GM23338 (cell line): ENCODE data around the gene ANP32A. TPM values are rescaled to one million over a fixed set of nuclear protein-coding genes. Genes with fewer than 3 reads are reported as not detected.

Source experiments
- ATAC-seq: fragments of 200-7000 bp; cut with Tn5 transposase; 3 replicates; pipeline ENCODE4 v1.9.1; 2020
- DNase-seq: peaks from one replicate; pipeline ENCODE4 v3.0.0-alpha.2; 2015; ENCODE audit warnings: low spot score
- H2AFZ ChIP-seq: fragments of 200-600 bp; sonication (generic); 2 replicates; pipeline ENCODE4 v1.8.0; 2016; ENCODE audit warnings: antibody characterized with exemption, mild to moderate bottlenecking, moderate library complexity
- H3F3A ChIP-seq: fragments of 200-600 bp; sonication (generic); replicated peaks from 2 replicates; pipeline ENCODE4 v1.8.0; 2017; ENCODE audit warnings: antibody characterized with exemption, mixed run types, low read depth
- H3K27ac ChIP-seq: fragments of 200-600 bp; sonication (generic); 2 replicates; pipeline ENCODE4 v1.6.1; 2016; ENCODE audit warnings: low read depth
- H3K27me3 ChIP-seq: fragments of 200-600 bp; sonication (generic); 2 replicates; pipeline ENCODE4 v1.8.0; 2016; ENCODE audit warnings: mild to moderate bottlenecking, mixed run types, moderate library complexity; ENCODE audit not compliant: insufficient read depth
- H3K36me3 ChIP-seq: fragments of 200-600 bp; sonication (generic); 2 replicates; pipeline ENCODE4 v1.8.0; 2016; ENCODE audit warnings: mild to moderate bottlenecking; ENCODE audit not compliant: insufficient read depth
- H3K4me1 ChIP-seq: fragments of 200-600 bp; sonication (generic); 2 replicates; pipeline ENCODE4 v1.8.0; 2016; ENCODE audit warnings: mild to moderate bottlenecking, moderate library complexity; ENCODE audit not compliant: insufficient read depth
- H3K4me2 ChIP-seq: fragments of 200-600 bp; sonication (generic); 2 replicates; pipeline ENCODE4 v1.7.1; 2017; ENCODE audit warnings: mixed run types
- H3K4me3 ChIP-seq: fragments of 200-600 bp; sonication (generic); 2 replicates; pipeline ENCODE4 v1.6.1; 2016; ENCODE audit warnings: mixed run types
- H3K79me2 ChIP-seq: fragments of 200-600 bp; sonication (generic); replicated peaks from 2 replicates; pipeline ENCODE4 v1.8.0; 2017; ENCODE audit warnings: mild to moderate bottlenecking; ENCODE audit not compliant: insufficient read depth
- H3K9me2 ChIP-seq: fragments of 200-600 bp; sonication (generic); 2 replicates; pipeline ENCODE4 v1.8.0; 2017; ENCODE audit not compliant: insufficient read depth
- H4K20me1 ChIP-seq: fragments of 200-600 bp; sonication (generic); replicated peaks from 2 replicates; pipeline ENCODE4 v1.8.0; 2017; ENCODE audit warnings: mild to moderate bottlenecking; ENCODE audit not compliant: insufficient read depth
- H3K27ac Mint-ChIP-seq: 2 replicates; pipeline ENCODE4 v1.8.0; 2020; ENCODE audit warnings: inconsistent platforms, mild to moderate bottlenecking, moderate library complexity, mixed read lengths
- H3K27me3 Mint-ChIP-seq: 3 replicates; pipeline ENCODE4 v1.8.0; 2022; ENCODE audit warnings: low read depth, mild to moderate bottlenecking, moderate library complexity, mixed read lengths, inconsistent platforms; ENCODE audit not compliant: insufficient read depth, poor library complexity
- H3K36me3 Mint-ChIP-seq: 3 replicates; pipeline ENCODE4 v1.8.0; 2021; ENCODE audit warnings: low read depth, mild to moderate bottlenecking, inconsistent platforms, moderate library complexity, mixed read lengths
- H3K4me1 Mint-ChIP-seq: 3 replicates; pipeline ENCODE4 v1.8.0; 2020; ENCODE audit warnings: mild to moderate bottlenecking, inconsistent platforms, mixed read lengths
- H3K4me3 Mint-ChIP-seq: 3 replicates; pipeline ENCODE4 v1.8.0; 2021; ENCODE audit warnings: moderate library complexity, mild to moderate bottlenecking, inconsistent platforms, mixed read lengths
- H3K9me3 Mint-ChIP-seq: 3 replicates; pipeline ENCODE4 v1.8.0; 2020; ENCODE audit warnings: moderate library complexity, mild to moderate bottlenecking, inconsistent platforms, mixed read lengths
- CREB1 ChIP-seq: fragments of 250-450 bp; sonication (Bioruptor Pico); IDR thresholded peaks from 2 replicates; pipeline ENCODE4 v1.5.0; 2020; ENCODE audit warnings: low read depth, mild to moderate bottlenecking, moderate library complexity
- CTCF ChIP-seq, 2 experiments: fragments of 200-600 bp in 1 of 2; sonication (generic) in 1 of 2; conservative IDR thresholded peaks; 2 replicates each; pipeline versions ENCODE4 v1.5.1 to v1.6.1; 2016 to 2017; ENCODE audit warnings: antibody characterized with exemption in 2 of 2, low read depth in 2 of 2, mild to moderate bottlenecking in 2 of 2, moderate library complexity in 1 of 2
- EZH2 ChIP-seq: fragments of 200-600 bp; sonication (generic); IDR thresholded peaks from one replicate; pipeline ENCODE4 v1.8.0; 2017; ENCODE audit warnings: antibody characterized with exemption, mild to moderate bottlenecking, low read depth; ENCODE audit not compliant: unreplicated experiment
- EZH2phosphoT487 ChIP-seq: fragments of 200-600 bp; sonication (generic); IDR thresholded peaks from one replicate; pipeline ENCODE4 v1.8.1; 2018; ENCODE audit warnings: antibody characterized with exemption; ENCODE audit not compliant: unreplicated experiment
- NANOG ChIP-seq: IDR thresholded peaks from 2 replicates; pipeline ENCODE4 v1.6.1; 2016; ENCODE audit warnings: antibody characterized with exemption, borderline replicate concordance
- POLR2AphosphoS5 ChIP-seq: IDR thresholded peaks from 2 replicates; pipeline ENCODE4 v1.6.1; 2016; ENCODE audit warnings: antibody characterized with exemption, low read depth
- STAT1 ChIP-seq: IDR thresholded peaks from one replicate; pipeline ENCODE4 v1.6.1; 2016; ENCODE audit warnings: antibody characterized with exemption; ENCODE audit not compliant: unreplicated experiment
- ZNF114 ChIP-seq: fragments of 250-450 bp; sonication (Bioruptor Pico); IDR thresholded peaks from 2 replicates; pipeline ENCODE4 v1.5.0; 2020; ENCODE audit warnings: mild to moderate bottlenecking, moderate library complexity
- ZNF331 ChIP-seq: fragments of 250-450 bp; sonication (Bioruptor Pico); IDR thresholded peaks from 2 replicates; pipeline ENCODE4 v1.5.0; 2020; ENCODE audit warnings: low read depth, mild to moderate bottlenecking, moderate library complexity
- ZNF462 ChIP-seq: fragments of 250-450 bp; sonication (Bioruptor Pico); IDR thresholded peaks from 2 replicates; pipeline ENCODE4 v1.5.0; 2020; ENCODE audit warnings: mild to moderate bottlenecking, moderate library complexity
- polyA plus RNA-seq: library from polyadenylated mRNA; unstranded; fragments of >200 nt; fragmentation: Nextera tagmentation; extraction: Ambion mirVana; gene quantifications from 2 replicates; pipeline ENCODE4 v1.2.1, GENCODE V29; 2016
- total RNA-seq: library from RNA; depleted of rRNA; stranded (reverse); fragments of >200 nt; shearing (Covaris generic); gene quantifications from 2 replicates; pipeline ENCODE4 v1.2.3, GENCODE V29; 2014

Gene ANP32A
- total and polyA plus RNA-seq, 2 experiments from 2014 or later: 204 to 304 TPM

- H3K4me3 Mint-ChIP-seq: no peak overlapping the region
- Histone ChIP-seq H3F3A (no peaks in the 10 kb centered on the region), H3K27ac (no peak overlapping the region), H3K27me3 (no peaks in the 10 kb centered on the region), H3K9me2 (0 out of 2 replicates have a peak, but pooled peaks cover 2% of the 10 kb centered on the region), H3K4me3 (no peak overlapping the region), H3K4me2 (no peak overlapping the region), H4K20me1 (no peaks in the 10 kb centered on the region), H3K4me1 (no peaks in the 10 kb centered on the region), H2AFZ (no peak overlapping the region), H3K36me3 (no peaks in the 10 kb centered on the region), H3K79me2 (no peaks in the 10 kb centered on the region)
- no peaks in the 10 kb centered on the region for H3K36me3 Mint-ChIP-seq
- no peak for TF ChIP-seq POLR2AphosphoS5
- TF ChIP-seq NANOG: no peak
- no peak for TF ChIP-seq EZH2phosphoT487
- TF ChIP-seq CREB1 (CRISPR knock-in tag): no peak
- H3K4me1 Mint-ChIP-seq: no peaks in the 10 kb centered on the region
- no peak overlapping the region for H3K27ac Mint-ChIP-seq
- DNase-seq (no peak), ATAC-seq (no peak)
- H3K9me3 Mint-ChIP-seq: no peaks in the 10 kb centered on the region; the same call in 2 of the 3 replicates
- peaks cover 5% of the 10 kb centered on the region for H3K27me3 Mint-ChIP-seq
Observed at GRCh38 chr15:68770216-68770615, 50.5 kb downstream of the ANP32A start.

GRCh38 chr15:68769702-68770101, 51.0 kb downstream of the ANP32A start:
- 0 out of 2 replicates have a peak, but pooled peaks cover 2% of the 10 kb centered on the region for H3K9me2 ChIP-seq
- no peak overlapping the region for H2AFZ ChIP-seq
- no peak overlapping the region for H3K27ac ChIP-seq
- no peak for DNase-seq
- no peak overlapping the region for H3K4me3 ChIP-seq
- Mint-ChIP-seq H3K9me3 (no peaks in the 10 kb centered on the region; the same call in 2 of the 3 replicates), H3K27ac (no peak overlapping the region), H3K27me3 (peaks cover 5% of the 10 kb centered on the region), H3K36me3 (no peaks in the 10 kb centered on the region), H3K4me3 (no peak overlapping the region), H3K4me1 (no peaks in the 10 kb centered on the region)
- H3K27me3 ChIP-seq: no peaks in the 10 kb centered on the region
- H3K4me1 ChIP-seq: no peaks in the 10 kb centered on the region
- H3F3A ChIP-seq: no peaks in the 10 kb centered on the region
- ATAC-seq: no peak
- TF ChIP-seq ZNF462: no peak
- no peak for TF ChIP-seq ZNF331 (CRISPR knock-in tag)
- TF ChIP-seq POLR2AphosphoS5: no peak
- no peak for TF ChIP-seq ZNF114 (CRISPR knock-in tag)
- TF ChIP-seq EZH2: no peak
- TF ChIP-seq STAT1: no peak
- no peak for TF ChIP-seq CTCF (conservative IDR thresholded peaks at IDR 0.05; ENCODE audit: low read depth in 2 of 2)
- no peak overlapping the region for H3K4me2 ChIP-seq
- no peaks in the 10 kb centered on the region for H4K20me1 ChIP-seq
- no peaks in the 10 kb centered on the region for H3K36me3 ChIP-seq
- no peaks in the 10 kb centered on the region for H3K79me2 ChIP-seq
